Thyroid gland (tissue), 4 donors: ENCODE measurements around the gene ALG13. TPM values are rescaled to one million over a fixed set of nuclear protein-coding genes. Genes with fewer than 3 reads are reported as not detected.

ENCODE experiments used
- DNase-seq, 2 donors: peaks; one replicate each; pipeline ENCODE4 v3.0.0-alpha.2; 2019
- H3K27ac ChIP-seq, 3 donors: fragments of 200-600 bp; sonication (generic); 1 replicate in 2 of 3; 2 replicates in 1 of 3; pipeline ENCODE4 v1.5.1; 2016 to 2019; ENCODE audit warnings: mild to moderate bottlenecking in 1 of 3, moderate library complexity in 1 of 3
- H3K27me3 ChIP-seq: fragments of 200-600 bp; sonication (generic); one replicate; pipeline ENCODE4 v1.5.1; 2019
- H3K36me3 ChIP-seq, 2 donors: fragments of 200-600 bp; sonication (generic); one replicate each; pipeline ENCODE4 v1.5.1; 2016 to 2019
- H3K4me1 ChIP-seq, 2 donors: fragments of 200-600 bp; sonication (generic); one replicate each; pipeline ENCODE4 v1.5.1; 2017 to 2019
- H3K4me3 ChIP-seq, 3 donors: fragments of 200-600 bp; sonication (generic); replicated peaks in 1 of 3; 1 replicate in 2 of 3; 2 replicates in 1 of 3; pipeline ENCODE4 v1.5.1; 2016; ENCODE audit warnings: mild to moderate bottlenecking in 1 of 3
- H3K9me3 ChIP-seq: fragments of 200-600 bp; sonication (generic); one replicate; pipeline ENCODE4 v1.5.1; 2017
- CTCF ChIP-seq, 6 experiments: fragments of 200-600 bp in 3 of 6; fragments of 450-650 bp in 3 of 6; sonication (generic) in 3 of 6; IDR thresholded peaks; one replicate each; pipeline ENCODE4 v1.5.1; 2016 to 2019; ENCODE audit warnings: antibody characterized with exemption in 6 of 6, mild to moderate bottlenecking in 2 of 6, inconsistent platforms in 1 of 6, moderate library complexity in 1 of 6
- POLR2A ChIP-seq, 2 donors: fragments of 450-650 bp; IDR thresholded peaks; one replicate each; pipeline ENCODE4 v1.6.1; 2017; ENCODE audit warnings: antibody characterized with exemption in 2 of 2, mild to moderate bottlenecking in 2 of 2, moderate library complexity in 1 of 2
- WGBS, 2 donors: methylation state at CpG; one replicate each; pipeline ENCODE4 v1.1.5; 2017; 5-methylcytosine and 5-hydroxymethylcytosine counted together
- intact Hi-C: fragments of 100-400 bp; cut with DNase I; formaldehyde crosslinking; loops from one replicate; pipeline ENCODE4 v1.15.1; 2023
- total RNA-seq, 4 donors: library from RNA; depleted of rRNA; stranded (reverse); fragments of >200 nt; gene quantifications; one replicate each; pipeline ENCODE4 v1.2.3, GENCODE V29; 2016

ALG13 gene
- total RNA-seq, 4 donors from 2014 or later = 55.7 to 89.5 (median 84.5) TPM

GRCh38 chrX:111661241-111661640 lies 19.7 kb upstream of the ALG13 start:
- Histone ChIP-seq H3K4me3 (no peak overlapping the region), H3K27ac (no peak overlapping the region), H3K27me3 (no peaks in the 10 kb centered on the region), H3K9me3 (no peaks in the 10 kb centered on the region), H3K36me3 (no peaks in the 10 kb centered on the region), H3K4me1 (no peaks in the 10 kb centered on the region)
- intact Hi-C loops = no loop called here
- TF ChIP-seq POLR2A (IDR thresholded peaks at IDR 0.05) (no peak), CTCF (IDR thresholded peaks at IDR 0.05) (no peak)
- DNase-seq = no peak
- WGBS, 2 donors = 95 to 100% methylated on average over 1 of the region's 1 CpG

- WGBS, 2 donors = 84 to 90% methylated on average over 3 of the region's 3 CpGs
- Histone ChIP-seq H3K4me3 (no peak overlapping the region), H3K4me1 (no peaks in the 10 kb centered on the region), H3K36me3 (no peaks in the 10 kb centered on the region), H3K27ac (no peak overlapping the region), H3K9me3 (no peaks in the 10 kb centered on the region), H3K27me3 (no peaks in the 10 kb centered on the region)
- TF ChIP-seq POLR2A (IDR thresholded peaks at IDR 0.05) = no peak
- no peak for TF ChIP-seq CTCF (IDR thresholded peaks at IDR 0.05)
- intact Hi-C loops = no loop called here
- no peak for DNase-seq
Measured at GRCh38 chrX:111662292-111662691, 18.7 kb upstream of the ALG13 start.

GRCh38 chrX:111671668-111672067 lies 9.3 kb upstream of the ALG13 start:
- no peaks in the 10 kb centered on the region for H3K27me3 ChIP-seq
- intact Hi-C loops = no loop called here
- H3K4me3 ChIP-seq = no peak overlapping the region
- 73 to 75% methylated on average over 6 to 7 of the region's 7 CpGs for WGBS, 2 donors
- no peaks in the 10 kb centered on the region for H3K4me1 ChIP-seq
- TF ChIP-seq CTCF (IDR thresholded peaks at IDR 0.05) = no peak
- no peak for TF ChIP-seq POLR2A (IDR thresholded peaks at IDR 0.05)
- no peak for DNase-seq
- H3K27ac ChIP-seq = no peak overlapping the region
- H3K36me3 ChIP-seq = no peaks in the 10 kb centered on the region
- no peaks in the 10 kb centered on the region for H3K9me3 ChIP-seq

- H3K9me3 ChIP-seq = no peaks in the 10 kb centered on the region
- intact Hi-C loops = no loop called here
- 94 to 98% methylated on average over 2 of the region's 2 CpGs for WGBS, 2 donors
- H3K4me3 ChIP-seq = no peak overlapping the region
- no peaks in the 10 kb centered on the region for H3K4me1 ChIP-seq
- H3K27me3 ChIP-seq = no peaks in the 10 kb centered on the region
- TF ChIP-seq CTCF (IDR thresholded peaks at IDR 0.05) = no peak
- TF ChIP-seq POLR2A (IDR thresholded peaks at IDR 0.05) = no peak
- no peak overlapping the region for H3K27ac ChIP-seq
- H3K36me3 ChIP-seq = peaks cover 3 to 12% of the 10 kb centered on the region in 2 donors
- no peak for DNase-seq
Measured at GRCh38 chrX:111687305-111687704, 6.3 kb downstream of the ALG13 start.

- Histone ChIP-seq H3K27me3 (no peaks in the 10 kb centered on the region), H3K27ac (no peak overlapping the region), H3K36me3 (no peaks in the 10 kb centered on the region), H3K4me1 (no peaks in the 10 kb centered on the region), H3K9me3 (no peaks in the 10 kb centered on the region), H3K4me3 (no peak overlapping the region)
- intact Hi-C loops = no loop called here
- 95 to 97% methylated on average over 5 to 7 of the region's 7 CpGs for WGBS, 2 donors
- no peak for DNase-seq
- TF ChIP-seq CTCF (IDR thresholded peaks at IDR 0.05) = no peak
- TF ChIP-seq POLR2A (IDR thresholded peaks at IDR 0.05) = no peak
Measured at GRCh38 chrX:111695297-111695880, 14.4 kb downstream of the ALG13 start.
